ENCODE results near the gene SLC35B1. TPM values are rescaled to one million over a fixed set of nuclear protein-coding genes. Genes with fewer than 3 reads are reported as not detected.

SLC35B1 gene
- total RNA-seq: 10 to 100 TPM; 31.0 to 40.1 (median 35.1) TPM

- DNase-seq (ENCODE audit: low spot score in 2 of 2): peak; percentile 99 to 100
- TF ChIP-seq POLR2A (IDR thresholded peaks at IDR 0.05) (no peak), CTCF (IDR thresholded peaks at IDR 0.05) (peak in 1 of 3 donors; percentile 66)
- intact Hi-C loops (cut with DNase I; ENCODE audit: low total_unique reads): loop anchor here (5.0 kb wide), 1 partner anchor 69 kb away; no protein-coding TSS in a partner anchor
- H3K4me3 ChIP-seq (ENCODE audit: low read depth, poor library complexity, severe bottlenecking): peak within 1 kb of the TSS; percentile 72
- WGBS, 2 donors: 1 to 2% methylated on average over 33 to 52 of the region's 53 CpGs
These were observed at the start of gene SLC35B1 for GRCh38 chr17:49707608-49708514. Gene SLC35B1 (minus strand): TSS chr17:49707964. CDS start chr17:49707833, 131 bp downstream.

- DNase-seq (ENCODE audit: low spot score in 2 of 2): no peak
- intact Hi-C loops (cut with DNase I; ENCODE audit: low total_unique reads): no loop called here
- TF ChIP-seq CTCF (IDR thresholded peaks at IDR 0.05): no peak
- TF ChIP-seq POLR2A (IDR thresholded peaks at IDR 0.05): no peak
- 59 to 69% methylated on average over 6 of the region's 6 CpGs for WGBS, 2 donors
- H3K4me3 ChIP-seq (ENCODE audit: low read depth, poor library complexity, severe bottlenecking): no peak overlapping the region
These were observed 49.5 kb upstream of the SLC35B1 start for GRCh38 chr17:49757151-49757777.

GRCh38 chr17:49756323-49757150 is 48.8 kb upstream of the SLC35B1 start:
- DNase-seq (ENCODE audit: low spot score in 2 of 2): peak in 1 of 2 donors; percentile 54
- intact Hi-C loops (cut with DNase I; ENCODE audit: low total_unique reads): no loop called here
- WGBS, 2 donors: 84 to 86% methylated on average over 9 of the region's 9 CpGs
- TF ChIP-seq CTCF (IDR thresholded peaks at IDR 0.05): no peak
- TF ChIP-seq POLR2A (IDR thresholded peaks at IDR 0.05): no peak
- H3K4me3 ChIP-seq (ENCODE audit: low read depth, poor library complexity, severe bottlenecking): no peak overlapping the region

GRCh38 chr17:49755663-49756283 is 48.0 kb upstream of the SLC35B1 start:
- H3K4me3 ChIP-seq (ENCODE audit: low read depth, poor library complexity, severe bottlenecking): no peak overlapping the region
- no peak for DNase-seq (ENCODE audit: low spot score in 2 of 2)
- WGBS, 2 donors: 68 to 72% methylated on average over 4 of the region's 4 CpGs
- intact Hi-C loops (cut with DNase I; ENCODE audit: low total_unique reads): no loop called here
- TF ChIP-seq POLR2A (IDR thresholded peaks at IDR 0.05) (no peak), CTCF (IDR thresholded peaks at IDR 0.05) (no peak)

- no peak overlapping the region for H3K4me3 ChIP-seq (ENCODE audit: low read depth, poor library complexity, severe bottlenecking)
- intact Hi-C loops (cut with DNase I; ENCODE audit: low total_unique reads): no loop called here
- no peak for TF ChIP-seq CTCF (IDR thresholded peaks at IDR 0.05)
- TF ChIP-seq POLR2A (IDR thresholded peaks at IDR 0.05): no peak
- WGBS, 2 donors: 36 to 47% methylated on average over 8 of the region's 8 CpGs
- DNase-seq (ENCODE audit: low spot score in 2 of 2): peak; percentile 55 to 84
These were observed 46.2 kb upstream of the SLC35B1 start for GRCh38 chr17:49753959-49754391.
